ENCODE results near the gene KCTD2. TPM values are rescaled to one million over a fixed set of nuclear protein-coding genes. Genes with fewer than 3 reads are reported as not detected.
A peak's percentile ranks its signal among the peaks of the same experiment; 100 is the strongest.

The KCTD2 gene
- total and polyA plus RNA-seq, 2 of the 13 experiments (the other 11 are each of a cell fraction or from before 2014, with no cell fraction given) = 28.3 to 32.6 TPM

DNA sequence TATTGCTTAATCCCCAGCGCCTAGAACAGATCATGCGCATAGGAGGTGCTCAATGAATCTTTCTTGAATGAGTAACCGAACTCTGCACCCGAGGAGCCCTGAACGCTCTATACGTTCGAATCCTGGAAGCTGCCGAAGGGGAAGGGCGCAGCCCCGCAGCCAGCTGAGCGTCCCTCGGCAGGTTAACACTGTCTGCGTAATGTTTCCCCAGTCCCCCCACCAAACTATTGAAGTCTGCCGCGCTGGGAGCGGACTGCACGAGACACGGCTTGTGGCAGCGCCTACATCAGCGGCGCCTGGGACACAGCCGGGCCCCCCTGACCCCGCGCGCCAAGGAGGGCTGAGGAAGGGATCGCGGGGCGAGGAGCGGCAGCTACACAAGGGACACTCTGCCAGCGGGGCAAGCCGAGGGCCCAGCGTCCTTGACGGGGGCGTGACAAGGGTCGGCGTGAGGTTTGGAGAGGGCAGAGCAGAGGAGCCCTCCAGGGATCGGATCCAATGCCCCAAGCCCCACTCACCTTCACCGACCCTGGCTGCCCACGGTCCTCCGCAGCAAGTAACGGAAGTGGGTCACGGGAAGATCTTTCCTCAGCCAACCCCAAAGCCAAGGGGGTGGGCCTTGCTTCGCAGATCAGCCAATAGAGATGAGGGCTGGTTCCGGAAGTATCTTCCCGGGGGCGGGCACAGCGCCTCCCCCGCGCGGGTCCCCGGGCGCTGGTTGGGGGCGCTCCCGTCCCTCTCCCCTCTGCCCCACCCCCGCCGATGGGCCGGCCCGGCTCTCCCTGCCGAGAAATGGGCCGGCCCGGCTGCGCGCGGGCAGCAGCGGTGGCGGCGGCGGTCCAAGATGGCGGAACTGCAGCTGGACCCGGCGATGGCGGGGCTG lies at the start of gene KCTD2, which contains the start of gene ATP5PD (continued):
- peak; percentile 37 to 61; a peak in 3 of 4 replicates for TF ChIP-seq NR2F1 (CRISPR knock-in tag; IDR thresholded peaks at IDR 0.05)
- TF ChIP-seq ZBTB21 (CRISPR knock-in tag; IDR thresholded peaks at IDR 0.05) = peak; percentile 75; the same call in 1 of the 2 replicates
- TF ChIP-seq, protein P1, sequence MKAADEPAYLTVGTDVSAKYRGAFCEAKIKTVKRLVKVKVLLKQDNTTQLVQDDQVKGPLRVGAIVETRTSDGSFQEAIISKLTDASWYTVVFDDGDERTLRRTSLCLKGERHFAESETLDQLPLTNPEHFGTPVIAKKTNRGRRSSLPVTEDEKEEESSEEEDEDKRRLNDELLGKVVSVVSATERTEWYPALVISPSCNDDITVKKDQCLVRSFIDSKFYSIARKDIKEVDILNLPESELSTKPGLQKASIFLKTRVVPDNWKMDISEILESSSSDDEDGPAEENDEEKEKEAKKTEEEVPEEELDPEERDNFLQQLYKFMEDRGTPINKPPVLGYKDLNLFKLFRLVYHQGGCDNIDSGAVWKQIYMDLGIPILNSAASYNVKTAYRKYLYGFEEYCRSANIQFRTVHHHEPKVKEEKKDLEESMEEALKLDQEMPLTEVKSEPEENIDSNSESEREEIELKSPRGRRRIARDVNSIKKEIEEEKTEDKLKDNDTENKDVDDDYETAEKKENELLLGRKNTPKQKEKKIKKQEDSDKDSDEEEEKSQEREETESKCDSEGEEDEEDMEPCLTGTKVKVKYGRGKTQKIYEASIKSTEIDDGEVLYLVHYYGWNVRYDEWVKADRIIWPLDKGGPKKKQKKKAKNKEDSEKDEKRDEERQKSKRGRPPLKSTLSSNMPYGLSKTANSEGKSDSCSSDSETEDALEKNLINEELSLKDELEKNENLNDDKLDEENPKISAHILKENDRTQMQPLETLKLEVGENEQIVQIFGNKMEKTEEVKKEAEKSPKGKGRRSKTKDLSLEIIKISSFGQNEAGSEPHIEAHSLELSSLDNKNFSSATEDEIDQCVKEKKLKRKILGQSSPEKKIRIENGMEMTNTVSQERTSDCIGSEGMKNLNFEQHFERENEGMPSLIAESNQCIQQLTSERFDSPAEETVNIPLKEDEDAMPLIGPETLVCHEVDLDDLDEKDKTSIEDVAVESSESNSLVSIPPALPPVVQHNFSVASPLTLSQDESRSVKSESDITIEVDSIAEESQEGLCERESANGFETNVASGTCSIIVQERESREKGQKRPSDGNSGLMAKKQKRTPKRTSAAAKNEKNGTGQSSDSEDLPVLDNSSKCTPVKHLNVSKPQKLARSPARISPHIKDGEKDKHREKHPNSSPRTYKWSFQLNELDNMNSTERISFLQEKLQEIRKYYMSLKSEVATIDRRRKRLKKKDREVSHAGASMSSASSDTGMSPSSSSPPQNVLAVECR (CRISPR knock-in tag; IDR thresholded peaks at IDR 0.05; ENCODE audit: borderline replicate concordance) = peak; percentile 98
- peak; percentile 67; the same call in 1 of the 2 replicates for TF ChIP-seq MYC (CRISPR knock-in tag; IDR thresholded peaks at IDR 0.05; ENCODE audit: borderline replicate concordance)
- peak; percentile 58; the same call in 1 of the 2 replicates for TF ChIP-seq GATAD2A (CRISPR knock-in tag; IDR thresholded peaks at IDR 0.05)
- peak; percentile 54; the same call in 1 of the 2 replicates for TF ChIP-seq REPIN1 (CRISPR knock-in tag; IDR thresholded peaks at IDR 0.05; ENCODE audit: borderline replicate concordance, low read depth)
- TF ChIP-seq ZNF264 (CRISPR knock-in tag; IDR thresholded peaks at IDR 0.05) = no peak
- TF ChIP-seq, protein P2, sequence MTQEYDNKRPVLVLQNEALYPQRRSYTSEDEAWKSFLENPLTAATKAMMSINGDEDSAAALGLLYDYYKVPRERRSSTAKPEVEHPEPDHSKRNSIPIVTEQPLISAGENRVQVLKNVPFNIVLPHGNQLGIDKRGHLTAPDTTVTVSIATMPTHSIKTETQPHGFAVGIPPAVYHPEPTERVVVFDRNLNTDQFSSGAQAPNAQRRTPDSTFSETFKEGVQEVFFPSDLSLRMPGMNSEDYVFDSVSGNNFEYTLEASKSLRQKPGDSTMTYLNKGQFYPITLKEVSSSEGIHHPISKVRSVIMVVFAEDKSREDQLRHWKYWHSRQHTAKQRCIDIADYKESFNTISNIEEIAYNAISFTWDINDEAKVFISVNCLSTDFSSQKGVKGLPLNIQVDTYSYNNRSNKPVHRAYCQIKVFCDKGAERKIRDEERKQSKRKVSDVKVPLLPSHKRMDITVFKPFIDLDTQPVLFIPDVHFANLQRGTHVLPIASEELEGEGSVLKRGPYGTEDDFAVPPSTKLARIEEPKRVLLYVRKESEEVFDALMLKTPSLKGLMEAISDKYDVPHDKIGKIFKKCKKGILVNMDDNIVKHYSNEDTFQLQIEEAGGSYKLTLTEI (CRISPR knock-in tag; conservative IDR thresholded peaks at IDR 0.05) = no peak
- no peak for TF ChIP-seq NR2F6 (IDR thresholded peaks at IDR 0.05)
- TF ChIP-seq NR2F6 (CRISPR knock-in tag; IDR thresholded peaks at IDR 0.05) = 0 out of 2 replicates have a peak, but pooled peaks have one; percentile 14
- no peak for TF ChIP-seq CBX2 (IDR thresholded peaks at IDR 0.05; ENCODE audit: low read depth, low read length)
- TF ChIP-seq CBX2 (CRISPR knock-in tag; IDR thresholded peaks at IDR 0.05; ENCODE audit: low read depth) = no peak; the same call in 1 of the 2 replicates
- TF ChIP-seq ZNF850 (CRISPR knock-in tag; conservative IDR thresholded peaks at IDR 0.05) = no peak; the same call in 1 of the 2 replicates
- 0 out of 2 replicates have a peak, but pooled peaks have one; percentile 6 for TF ChIP-seq ZNF577 (CRISPR knock-in tag; IDR thresholded peaks at IDR 0.05; ENCODE audit: borderline replicate concordance, low read depth)
- peak; percentile 90 for TF ChIP-seq KDM5A (IDR thresholded peaks at IDR 0.05; ENCODE audit: borderline replicate concordance, low read length)
- TF ChIP-seq, protein P3, sequence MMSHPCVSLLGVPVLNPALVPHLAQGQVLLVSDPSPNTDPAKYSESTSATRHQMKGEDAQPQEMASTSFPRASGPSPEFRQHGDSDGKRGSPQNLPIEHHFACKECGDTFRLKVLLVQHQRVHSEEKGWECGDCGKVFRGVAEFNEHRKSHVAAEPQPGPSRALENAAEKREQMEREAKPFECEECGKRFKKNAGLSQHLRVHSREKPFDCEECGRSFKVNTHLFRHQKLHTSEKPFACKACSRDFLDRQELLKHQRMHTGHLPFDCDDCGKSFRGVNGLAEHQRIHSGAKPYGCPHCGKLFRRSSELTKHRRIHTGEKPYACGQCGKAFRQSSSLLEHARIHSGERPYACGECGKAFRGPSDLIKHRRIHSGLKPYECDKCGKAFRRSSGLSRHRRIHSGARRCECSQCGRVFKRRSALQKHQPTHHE (CRISPR knock-in tag; IDR thresholded peaks at IDR 0.05; ENCODE audit: borderline replicate concordance) = peak; percentile 97; the same call in 1 of the 2 replicates
- no peak for TF ChIP-seq ZBTB1 (CRISPR knock-in tag; IDR thresholded peaks at IDR 0.05; ENCODE audit: borderline replicate concordance)
- no peak for TF ChIP-seq ZNF569 (CRISPR knock-in tag; IDR thresholded peaks at IDR 0.05; ENCODE audit: borderline replicate concordance)
- TF ChIP-seq ZNF652 (CRISPR knock-in tag; IDR thresholded peaks at IDR 0.05; ENCODE audit: borderline replicate concordance, low read depth) = no peak; the same call in 1 of the 2 replicates
- TF ChIP-seq AKAP8 (CRISPR knock-in tag; IDR thresholded peaks at IDR 0.05) = no peak

Data from HepG2 (cell line).